ENCODE data around the gene DGKZ.

Gene DGKZ

DNA sequence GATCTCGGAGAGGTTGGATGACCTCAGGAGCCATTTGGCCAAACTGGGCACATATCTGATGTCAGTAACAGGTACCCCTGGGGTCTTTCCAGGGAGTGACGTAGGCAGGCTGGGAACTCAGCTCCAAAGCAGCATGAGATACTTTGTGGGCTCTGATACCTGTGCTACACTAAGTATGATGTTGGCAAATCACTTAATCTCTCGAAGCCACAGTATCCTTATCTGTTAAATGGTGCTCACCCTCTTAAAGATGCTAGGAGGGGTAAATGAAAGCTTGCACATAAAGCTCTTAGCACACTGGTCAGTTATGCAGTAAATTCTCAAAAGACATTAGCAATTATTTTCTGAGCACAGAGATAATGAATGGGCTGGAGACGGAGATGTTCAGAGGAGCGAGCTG is 17.1 kb upstream of the DGKZ start:
- DNase-seq: no peak

DNA sequence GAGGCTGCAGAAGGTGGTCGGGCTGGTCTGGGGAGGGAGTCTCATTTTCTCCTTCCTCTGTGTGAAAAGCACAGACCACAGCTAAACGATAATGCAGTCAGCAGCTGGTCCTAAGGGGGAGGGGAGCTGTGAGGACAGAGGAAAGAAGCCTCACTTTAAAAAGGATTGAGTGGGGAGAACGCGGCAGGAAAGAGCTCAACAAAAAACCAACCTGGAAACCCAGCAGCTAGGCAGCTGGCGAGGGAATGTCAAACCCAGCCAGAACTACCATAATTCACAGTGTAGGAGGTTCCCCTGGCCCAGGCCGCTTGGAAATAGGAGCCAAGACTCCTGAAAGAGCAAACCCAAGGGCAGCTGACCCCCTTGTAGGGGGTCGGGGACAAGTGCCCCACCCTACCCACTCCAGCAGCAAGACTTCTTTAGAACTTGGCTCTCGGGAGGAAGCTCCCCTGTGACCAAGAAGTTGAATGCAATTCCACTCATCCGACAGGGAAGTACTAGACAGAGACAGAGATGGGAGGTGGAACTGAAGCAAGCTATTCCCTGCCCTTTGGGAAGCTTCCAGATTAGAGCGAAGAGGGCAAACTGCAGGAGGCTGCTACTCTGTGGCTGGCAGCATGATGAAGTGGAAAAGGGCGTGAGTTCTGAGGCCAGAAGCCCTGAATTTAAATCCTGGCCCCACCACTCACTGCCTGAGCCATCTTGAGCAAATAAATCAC is 16.5 kb upstream of the DGKZ start:
- DNase-seq: no peak

DNA sequence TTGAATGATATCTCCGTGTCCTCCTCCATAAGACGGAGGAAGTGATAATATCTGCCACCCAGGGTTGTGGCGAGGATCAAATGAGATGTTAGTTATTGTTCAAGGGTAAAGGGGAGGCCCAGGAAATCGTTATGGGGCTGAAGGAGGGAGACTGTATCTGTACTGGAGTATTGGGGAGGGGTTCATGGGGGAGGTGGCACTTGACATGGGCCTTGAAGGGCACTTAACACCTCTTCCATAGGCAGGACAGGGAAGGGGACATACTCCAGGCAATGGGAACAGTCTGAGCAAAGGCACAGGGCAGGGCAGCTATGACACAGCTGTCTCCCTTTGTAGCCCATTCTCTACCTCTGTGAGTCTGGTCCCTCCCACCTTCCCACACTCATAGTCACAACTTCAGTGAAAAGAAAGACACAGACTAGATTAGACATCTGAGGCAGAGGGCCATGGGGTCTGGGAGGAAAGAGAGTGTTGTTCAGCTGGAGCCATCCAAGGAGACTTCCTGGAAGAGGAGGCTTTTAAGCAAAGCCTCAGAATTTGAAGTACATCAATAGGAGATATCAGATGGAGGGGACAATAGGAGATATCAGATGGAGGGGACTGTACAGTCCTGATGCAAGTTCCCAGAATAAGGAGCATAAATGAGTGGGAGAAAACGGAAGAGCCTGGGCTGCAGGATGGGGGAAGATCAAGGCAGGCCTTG is 15.8 kb upstream of the DGKZ start:
- peak in 1 of 2 donors; percentile 59 for DNase-seq

DNA sequence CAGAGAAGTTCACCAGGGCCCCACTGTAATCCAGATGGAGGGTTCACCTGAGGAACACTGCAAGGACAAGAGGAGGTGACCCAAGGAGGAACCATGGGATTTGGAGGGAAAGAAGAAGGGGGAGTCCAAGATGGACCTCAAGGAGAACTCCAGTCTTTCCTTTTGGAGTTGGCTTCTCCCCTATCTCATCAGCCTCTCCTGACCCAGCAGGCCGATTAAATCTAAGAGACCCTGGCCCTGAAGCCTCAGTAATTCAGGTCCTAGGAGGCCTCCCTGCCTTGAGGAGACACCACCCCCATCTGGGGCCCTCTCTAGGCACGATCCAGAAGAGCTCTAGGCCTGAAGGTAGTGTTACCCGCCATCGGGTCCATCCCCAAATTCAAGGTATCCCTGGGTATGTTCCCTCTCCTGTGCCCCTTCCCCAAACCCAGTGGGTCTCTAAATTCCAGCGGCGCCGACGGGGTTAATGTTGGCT is 15.1 kb upstream of the DGKZ start:
- DNase-seq: no peak

DNA sequence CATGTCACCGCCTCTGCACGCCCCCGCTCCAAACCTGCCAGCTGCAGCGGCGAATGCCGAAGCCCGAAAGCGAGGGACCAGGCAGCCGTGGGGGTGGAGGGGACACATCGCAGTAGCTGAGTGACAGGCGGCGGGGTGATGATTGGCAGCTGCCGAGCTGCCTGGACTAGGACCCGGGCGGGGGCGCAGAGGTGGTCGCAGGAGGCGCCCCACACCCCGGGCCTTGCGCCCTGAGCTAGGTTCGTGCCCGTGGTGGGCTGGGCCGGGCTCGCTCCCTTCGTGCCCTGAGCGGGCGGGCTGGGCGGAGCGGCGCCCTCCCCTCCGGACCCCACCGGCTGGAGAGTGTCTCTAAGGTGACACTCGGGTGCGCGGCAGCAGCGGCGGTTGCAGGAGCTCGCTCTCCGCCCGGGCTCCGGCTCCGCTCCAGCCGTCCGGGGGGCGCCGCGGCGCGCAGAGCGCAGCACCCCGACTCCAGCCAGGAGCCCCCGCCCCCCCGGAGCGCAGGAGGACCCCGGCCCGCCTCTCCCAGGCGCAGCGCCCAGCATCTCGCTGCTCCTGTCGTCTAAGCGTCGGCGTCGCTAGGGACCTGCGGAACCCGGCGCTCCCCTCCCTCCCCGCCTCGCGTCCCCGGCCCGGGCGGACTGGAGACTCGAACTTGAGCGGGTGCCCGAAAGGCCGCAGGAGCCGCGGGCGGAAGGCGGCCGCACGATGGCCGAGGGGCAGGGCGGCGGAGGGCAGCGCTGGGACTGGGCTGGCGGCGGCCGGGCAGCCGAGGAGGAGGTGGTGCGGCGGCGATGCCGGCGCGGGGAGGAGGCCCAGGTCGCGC is 14.5 kb upstream of the DGKZ start:
- peak in 1 of 2 donors; percentile 20 for DNase-seq

DNA sequence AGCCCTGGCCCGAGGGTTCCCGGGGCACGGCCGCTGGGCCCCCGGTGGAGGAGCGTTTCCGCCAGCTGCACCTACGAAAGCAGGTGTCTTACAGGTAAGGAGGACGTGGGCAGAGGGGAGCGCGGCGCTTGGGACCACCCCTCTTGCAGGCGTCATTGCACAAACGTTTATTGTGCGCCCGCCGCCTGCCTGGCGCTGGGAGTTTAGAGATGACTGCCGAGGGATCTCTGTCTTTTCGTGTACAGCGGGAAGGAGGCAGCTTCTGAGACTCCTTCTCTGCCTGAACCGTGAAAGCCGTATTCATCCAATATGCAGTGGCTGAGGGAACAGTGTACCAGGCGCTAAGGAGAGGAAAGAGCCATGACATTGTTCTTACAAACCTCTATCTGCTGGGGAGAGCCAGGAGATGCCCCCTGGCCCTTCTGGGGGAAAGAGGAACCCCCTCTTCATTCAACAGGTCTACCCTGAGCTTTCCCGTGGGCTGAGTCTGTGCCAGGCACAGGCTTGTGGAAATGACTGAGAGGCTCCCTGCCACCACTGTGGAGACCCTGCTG is 13.8 kb upstream of the DGKZ start:
- DNase-seq: peak in 1 of 2 donors; percentile 25

DNA sequence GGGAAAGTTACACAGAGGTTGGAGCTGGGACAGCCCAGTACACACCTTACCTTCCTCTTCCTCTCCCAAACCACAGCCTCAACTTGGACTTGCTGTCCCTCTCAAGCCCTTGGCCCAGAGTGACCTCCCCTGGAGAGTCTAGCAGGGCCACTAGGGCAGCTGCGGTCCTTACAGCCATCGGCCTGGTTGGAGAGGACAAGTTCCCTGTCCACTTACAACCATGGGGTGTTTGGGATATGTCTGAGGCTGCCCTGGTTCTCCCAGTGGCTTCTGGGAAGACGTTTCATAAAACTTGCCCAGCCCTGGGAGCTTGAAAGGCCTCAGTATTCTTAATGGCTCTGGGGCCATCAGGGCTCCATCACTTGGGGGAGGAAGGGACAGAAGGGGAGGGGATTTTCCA is 13.1 kb upstream of the DGKZ start:
- DNase-seq: no peak

DNA sequence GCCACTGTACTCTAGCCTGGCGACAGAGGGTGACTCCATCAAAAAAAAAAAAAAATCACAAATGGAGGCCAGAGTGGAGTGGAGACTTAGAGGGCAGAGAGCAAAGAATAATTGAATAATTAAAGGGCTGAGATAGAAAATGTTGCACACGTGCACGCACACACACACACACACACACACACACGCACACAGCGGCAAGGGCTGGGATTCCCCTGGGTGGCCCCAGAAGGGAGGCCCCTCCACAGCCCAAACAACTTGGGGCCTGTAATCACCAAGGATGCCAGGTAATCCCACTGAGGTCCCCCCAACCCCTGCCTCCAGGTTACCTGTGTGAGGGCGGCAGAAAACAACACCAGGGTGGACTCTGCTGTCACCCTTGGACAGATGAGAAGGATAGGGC is 12.0 kb upstream of the DGKZ start:
- no peak for DNase-seq

DNA sequence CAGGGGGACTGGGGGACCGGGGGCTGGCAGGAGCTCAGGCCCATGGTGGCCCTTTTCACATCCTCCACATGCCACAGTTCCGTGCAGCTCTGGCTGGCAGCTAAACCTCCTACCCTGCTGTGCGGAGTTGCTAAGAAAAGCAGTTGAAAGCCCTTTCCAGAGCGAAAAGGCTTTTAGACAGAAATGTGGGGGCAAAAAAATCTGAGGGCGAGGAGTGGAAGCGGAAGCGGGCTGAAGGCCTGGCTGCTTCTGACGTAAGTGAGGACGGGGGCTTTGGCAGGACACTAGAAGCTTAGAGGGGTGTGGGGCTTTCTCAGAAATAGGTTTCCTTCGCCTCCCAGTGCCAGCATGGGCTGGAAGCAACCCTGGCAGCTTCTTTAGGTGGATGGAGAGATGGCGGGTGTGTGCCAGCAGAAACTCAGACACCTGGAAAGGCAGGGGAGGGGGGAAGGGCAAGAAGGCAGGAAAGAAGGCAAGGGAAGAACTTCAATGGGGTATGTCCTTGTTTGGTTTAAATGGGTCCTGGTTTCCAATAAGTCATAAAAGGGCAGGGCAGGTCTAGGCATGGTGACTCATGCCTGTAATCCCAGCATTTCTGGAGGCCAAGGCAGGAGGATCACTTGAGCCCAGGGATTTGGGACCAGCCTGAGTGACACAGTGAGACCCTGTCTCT is 11.2 kb upstream of the DGKZ start:
- DNase-seq: no peak

DNA sequence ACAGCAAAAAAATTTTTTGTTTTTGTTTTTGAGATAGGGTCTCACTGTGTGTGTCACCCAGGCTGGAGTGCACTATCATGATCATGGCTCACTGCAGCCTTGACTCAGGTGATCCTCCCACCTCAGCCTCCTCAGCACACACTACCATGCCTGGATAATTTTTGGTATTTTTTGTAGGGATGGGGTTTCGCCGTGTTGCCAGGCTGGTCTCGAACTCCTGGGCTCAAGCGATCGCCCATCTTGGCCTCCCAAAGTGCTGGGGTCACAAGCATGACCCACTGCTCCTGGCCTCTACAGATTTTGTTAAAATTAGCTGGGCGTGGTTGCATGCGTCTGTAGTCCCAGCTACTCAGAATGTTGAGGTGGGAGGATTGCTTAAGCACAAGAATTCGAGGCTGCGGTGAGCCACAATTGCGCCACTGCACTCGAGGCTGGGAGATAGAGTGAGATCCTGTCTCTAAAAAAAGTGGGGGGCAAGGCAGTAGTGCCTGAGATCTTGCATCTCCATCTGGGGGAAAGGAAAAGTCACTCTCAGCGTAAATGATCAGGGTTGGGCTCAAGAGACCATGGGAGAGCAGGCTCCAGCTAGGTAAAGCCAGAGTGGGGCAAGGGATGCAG is 10.6 kb upstream of the DGKZ start:
- DNase-seq: peak in 1 of 2 donors; percentile 56

DNA sequence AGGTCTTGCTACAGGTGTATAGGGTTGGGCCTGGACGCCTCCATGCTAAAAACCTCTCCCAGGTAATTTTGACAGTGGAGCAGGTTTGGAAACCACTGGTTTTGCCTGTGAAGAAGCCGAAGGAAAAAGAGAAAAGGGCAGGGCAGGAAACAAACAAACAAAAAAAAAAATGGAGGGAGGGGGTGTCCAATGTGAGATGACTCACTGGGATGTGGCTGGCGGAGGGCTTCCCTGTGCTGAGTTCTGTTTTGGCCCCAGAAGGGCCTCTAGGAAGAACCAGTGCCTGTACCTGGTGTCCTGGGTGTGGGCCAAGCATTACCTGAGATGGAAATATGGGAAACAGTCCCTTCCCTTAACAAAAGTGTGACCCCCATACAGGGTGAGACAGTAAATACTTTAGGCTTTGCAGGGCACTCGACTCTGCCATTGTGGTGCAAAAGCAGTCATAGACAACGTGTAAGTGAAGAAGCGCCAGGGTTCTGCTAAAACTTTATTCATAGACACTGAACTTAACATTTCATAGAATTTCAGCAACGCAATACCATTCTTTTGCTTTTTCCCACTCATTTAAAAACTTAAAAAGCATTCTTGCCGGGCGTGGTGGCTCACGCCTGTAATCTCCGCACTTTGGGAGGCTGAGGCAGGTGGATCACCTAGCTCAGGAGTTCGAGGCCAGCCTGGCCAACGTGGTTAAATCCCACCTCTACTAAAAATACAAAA is 9.5 kb upstream of the DGKZ start:
- DNase-seq: no peak

DNA sequence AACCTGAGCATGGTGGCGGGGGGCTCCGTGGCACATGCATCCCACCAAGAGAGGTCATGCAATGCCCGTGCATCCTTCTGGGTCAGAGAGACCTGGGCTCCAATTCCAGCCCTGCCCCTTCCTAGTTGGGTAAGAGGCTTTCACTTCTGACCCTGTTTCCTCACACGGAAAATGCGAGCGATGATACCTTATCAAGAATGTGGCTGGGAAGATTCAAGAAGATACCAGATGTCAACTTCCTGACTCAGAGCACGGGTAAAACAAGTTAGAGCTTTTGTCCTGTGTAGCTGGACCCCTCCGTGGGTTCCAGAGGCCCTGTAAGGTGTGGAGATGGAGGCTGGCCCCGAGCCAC is 8.7 kb upstream of the DGKZ start:
- DNase-seq: no peak

DNA sequence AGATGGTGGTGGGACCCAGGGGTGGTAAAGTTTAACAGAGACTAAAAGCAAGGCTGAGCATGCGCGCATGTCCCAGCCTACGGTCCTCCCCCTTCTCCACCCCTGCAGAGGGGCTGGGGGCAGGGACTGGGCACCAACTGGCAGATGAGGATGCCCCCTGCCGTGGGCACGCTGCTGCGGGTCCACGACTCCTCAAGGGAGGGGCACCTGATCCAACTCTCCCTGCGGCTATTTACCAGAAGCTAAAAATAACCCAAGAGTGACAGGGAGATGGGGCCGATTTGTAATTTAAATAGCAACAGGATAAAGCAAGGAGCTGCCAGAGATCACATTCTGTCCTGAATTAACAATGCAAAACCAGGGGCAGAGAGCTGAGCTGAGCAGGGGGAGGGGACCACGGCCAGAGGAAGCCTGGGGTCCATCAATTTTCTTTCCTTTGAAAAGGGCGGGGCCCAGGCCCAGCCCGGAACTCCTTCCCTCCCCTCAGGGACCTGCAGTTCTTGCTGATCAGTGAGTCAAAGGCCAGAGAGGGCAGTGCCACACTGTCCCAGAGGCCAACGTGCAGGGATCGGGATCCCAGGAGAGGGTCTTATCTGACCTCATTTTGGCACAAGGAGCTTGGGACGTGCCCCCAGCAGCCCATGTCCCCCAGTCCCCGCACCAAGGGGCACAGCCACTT is 8.1 kb upstream of the DGKZ start:
- no peak for DNase-seq

DNA sequence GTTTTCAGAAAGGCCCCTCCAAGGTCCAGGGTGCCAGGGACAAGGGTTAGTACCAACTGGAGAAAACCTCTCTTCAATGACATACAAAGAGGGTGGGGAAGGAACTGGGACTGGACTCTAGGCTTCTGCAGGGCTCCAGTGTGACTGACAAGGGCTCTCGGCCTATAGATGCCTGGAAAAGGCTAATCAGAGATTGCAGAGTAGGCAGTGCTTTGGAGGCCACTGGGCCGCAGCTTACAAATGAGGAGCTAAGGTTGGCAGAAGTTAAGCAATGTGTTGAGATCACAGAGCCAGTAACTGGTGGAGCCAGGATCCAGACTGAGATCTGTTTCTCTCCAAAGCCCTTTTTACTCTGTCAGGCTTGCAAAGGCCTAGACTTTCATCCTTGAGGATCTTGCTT is 7.4 kb upstream of the DGKZ start:
- DNase-seq: no peak

DNA sequence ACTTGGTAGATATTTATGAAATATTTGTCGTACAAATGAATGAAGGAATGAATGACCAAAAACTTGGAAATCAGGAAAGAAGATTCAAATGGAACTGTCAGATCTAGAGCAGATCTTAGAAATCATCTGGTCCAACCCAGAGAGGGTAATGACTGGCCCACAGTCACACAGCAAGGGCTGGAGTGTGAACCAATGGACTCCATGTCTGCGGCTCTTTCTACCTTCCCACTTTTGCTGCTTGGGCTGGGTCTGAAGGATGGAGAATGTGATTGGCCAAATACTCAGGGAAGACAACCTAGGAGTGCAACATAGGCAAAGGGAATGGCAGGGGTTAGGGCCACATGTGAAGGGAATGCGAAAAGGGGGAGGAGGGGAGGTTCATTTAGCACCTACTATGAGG is 5.8 kb upstream of the DGKZ start:
- DNase-seq: no peak

DNA sequence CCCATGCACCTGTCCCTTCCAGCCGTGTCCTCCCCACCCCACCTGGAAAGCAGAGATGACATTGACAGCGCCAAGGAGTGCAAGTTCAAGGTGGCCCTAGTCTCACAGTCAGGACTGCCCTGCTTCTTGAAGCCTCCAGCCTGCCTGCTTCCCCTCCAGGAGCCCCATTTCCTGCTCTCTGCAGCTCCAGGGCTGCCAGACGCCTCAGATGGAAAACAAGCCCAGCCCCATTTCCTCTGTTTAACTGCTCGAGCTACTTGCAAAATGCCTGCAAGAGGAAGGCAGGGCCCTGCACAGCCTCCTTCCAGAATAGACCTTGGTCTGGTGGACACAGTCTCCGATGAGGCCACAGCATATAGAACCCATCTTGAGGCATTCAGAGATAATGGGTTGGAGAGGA is 5.0 kb upstream of the DGKZ start:
- DNase-seq: peak in 1 of 2 donors; percentile 21

DNA sequence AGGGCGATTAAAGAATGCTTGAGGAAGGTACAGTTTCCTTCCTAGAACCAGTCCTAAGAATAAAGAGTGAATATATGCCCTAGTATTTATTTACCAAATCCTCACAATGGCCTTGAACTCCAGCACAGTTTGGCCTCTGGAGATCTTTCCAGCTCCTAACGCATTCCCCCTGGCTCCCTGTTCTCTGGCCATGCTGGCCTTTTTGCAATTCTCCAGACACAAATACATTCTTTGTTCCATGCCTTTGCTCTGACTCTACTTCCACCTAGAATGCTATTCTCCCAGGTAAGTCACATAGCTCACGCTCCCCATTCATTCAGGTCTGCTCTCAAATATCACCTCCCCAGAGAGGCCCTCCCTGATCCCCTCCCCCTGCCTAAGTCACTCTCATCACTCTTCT is 3.7 kb upstream of the DGKZ start:
- no peak for DNase-seq

DNA sequence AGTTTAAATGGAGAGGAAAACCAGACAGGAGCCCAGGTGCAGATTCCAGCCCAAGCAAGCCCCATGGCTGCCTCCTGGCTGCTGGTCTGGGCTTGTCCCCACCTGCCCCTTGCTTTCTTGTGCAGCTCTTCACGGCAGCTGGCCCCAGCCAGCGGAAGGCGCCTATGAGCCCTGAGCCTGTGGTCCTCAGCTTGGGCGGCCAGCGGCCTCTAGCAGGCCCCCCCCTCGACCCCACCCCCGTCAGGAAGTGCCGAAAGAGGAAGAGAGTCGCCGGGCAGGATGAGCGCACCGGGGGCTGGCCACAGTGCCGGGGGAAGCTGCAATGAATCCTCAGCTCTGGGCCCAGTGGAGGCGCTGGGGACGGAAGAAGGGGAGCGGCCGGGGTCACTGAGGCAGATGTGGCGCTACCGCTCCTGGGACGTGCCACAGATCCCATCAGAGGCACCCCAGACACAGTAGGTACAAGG is 2.1 kb upstream of the DGKZ start:
- DNase-seq: peak in 1 of 2 donors; percentile 54

DNA sequence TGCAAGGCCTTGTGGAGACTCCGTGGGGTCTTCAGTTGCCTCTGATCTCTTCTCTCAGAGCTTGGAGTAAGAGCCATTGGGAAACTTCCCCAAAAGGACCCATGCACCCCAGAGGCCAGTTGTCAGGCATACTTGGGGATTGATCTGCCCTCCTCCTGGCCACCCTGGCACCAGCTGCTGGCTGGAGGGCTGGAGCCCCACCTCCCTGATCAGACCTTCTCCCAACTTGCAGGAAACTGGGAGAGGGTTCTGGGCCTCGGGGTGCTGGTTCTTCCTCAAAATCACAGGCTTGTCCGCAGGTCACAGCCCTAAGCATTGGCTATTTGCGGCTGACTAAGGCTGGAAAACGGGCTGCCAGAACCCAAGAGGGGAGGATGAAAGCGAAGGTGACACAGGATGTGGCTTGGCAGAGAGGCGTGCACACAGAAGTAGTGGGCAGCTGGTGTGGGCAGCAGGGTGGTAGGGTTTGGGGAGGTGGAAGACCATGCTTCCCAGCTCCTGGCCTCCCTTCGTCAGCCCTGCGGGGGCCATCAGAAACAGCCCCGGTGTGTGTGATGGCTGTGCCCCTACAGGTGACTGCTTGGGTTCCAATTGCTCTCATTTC is 1.3 kb upstream of the DGKZ start:
- peak in 1 of 2 donors; percentile 27 for DNase-seq

DNA sequence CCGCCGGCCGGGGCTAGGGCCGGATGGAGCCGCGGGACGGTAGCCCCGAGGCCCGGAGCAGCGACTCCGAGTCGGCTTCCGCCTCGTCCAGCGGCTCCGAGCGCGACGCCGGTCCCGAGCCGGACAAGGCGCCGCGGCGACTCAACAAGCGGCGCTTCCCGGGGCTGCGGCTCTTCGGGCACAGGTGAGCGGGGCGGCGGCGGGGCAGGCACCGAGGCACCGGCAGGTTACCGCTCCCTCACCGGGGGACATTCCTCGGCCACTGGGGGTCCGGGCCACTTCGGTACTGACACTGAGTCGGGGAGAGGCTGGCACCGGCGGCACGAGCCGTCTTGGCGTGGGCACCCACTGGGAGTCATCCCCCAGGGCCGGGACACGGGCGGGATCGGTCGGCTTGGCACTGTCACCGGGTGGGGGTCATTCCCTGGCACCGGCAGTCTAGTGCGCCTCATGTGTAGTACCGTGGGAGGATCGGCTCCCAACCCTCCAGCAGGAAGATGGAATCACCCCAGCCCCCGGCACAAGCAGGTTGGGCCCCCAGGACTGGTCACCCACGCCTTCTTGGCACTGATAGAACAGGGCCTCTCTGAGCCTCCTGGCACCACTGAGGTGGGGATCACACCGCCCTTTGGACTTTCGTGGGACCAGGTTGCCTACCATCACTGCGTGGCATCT is 511 bp downstream of the DGKZ start:
- DNase-seq: no peak
